ENCODE results near the gene KCNQ2. TPM values are rescaled to one million over a fixed set of nuclear protein-coding genes. Genes with fewer than 3 reads are reported as not detected.

KCNQ2 gene
- polyA plus RNA-seq, 5 donors, result 7.9 to 25.2 (median 12.4) TPM

DNA sequence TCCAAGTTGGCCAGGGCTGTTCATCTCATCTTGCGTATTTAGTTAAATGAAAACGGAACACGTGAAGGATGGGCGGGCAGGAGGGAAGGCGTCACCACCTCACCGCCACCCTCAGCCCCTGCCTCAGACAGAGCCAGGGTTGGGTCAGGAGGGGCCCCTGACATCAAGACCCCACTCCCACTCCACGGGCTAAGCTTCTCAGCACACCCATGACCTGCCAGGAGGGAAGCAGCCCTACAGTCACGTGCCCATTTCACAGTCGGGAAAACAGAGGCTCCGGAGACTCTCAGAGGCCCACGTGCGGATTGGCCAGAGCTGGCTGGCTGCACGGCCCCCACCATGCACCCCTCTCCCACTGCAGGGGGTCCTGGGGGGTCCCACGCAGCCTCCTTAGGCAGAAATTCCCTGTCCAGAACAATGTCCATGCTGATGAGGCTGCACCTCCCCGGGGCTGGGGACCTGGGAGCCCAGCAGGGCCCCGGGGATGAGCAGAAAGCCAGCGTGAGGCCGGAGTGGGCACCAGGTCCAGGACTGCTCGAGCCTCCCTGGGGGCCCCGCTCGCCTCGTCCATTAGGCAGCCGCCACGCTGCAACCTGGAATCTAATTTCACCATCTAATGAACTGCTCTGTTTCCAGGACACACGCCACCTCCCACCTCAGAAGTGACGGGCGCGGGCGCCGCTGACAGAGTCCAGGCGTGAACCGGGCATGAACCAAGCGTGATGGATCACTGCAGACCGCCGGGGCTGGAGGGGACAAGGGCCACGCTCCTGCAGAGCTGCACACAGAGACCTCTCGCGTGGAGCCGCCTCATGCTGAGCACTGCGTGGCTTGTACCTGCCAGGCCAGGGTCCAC is 15.8 kb downstream of the KCNQ2 start:
- DNase-seq, result peak in 1 of 2 donors; percentile 53

DNA sequence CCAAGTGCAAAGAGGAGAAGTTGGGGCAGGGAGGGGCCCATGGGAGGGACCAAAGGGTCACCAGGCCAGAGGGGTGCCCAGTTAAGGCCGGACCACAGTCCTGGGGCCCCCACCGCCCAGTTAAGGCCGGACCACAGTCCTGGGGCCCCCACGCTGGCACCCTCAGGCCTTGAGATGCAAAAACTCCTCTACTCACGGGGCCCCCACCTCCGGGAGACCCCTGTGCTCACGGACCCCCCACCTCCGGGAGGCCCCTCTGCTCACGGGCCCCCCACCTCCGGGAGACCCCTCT is 16.9 kb downstream of the KCNQ2 start:
- DNase-seq, result no peak

- peak in 1 of 2 donors; percentile 71 for DNase-seq
Measured at GRCh38 chr20:63454731-63455567, 17.5 kb downstream of the KCNQ2 start.

DNA sequence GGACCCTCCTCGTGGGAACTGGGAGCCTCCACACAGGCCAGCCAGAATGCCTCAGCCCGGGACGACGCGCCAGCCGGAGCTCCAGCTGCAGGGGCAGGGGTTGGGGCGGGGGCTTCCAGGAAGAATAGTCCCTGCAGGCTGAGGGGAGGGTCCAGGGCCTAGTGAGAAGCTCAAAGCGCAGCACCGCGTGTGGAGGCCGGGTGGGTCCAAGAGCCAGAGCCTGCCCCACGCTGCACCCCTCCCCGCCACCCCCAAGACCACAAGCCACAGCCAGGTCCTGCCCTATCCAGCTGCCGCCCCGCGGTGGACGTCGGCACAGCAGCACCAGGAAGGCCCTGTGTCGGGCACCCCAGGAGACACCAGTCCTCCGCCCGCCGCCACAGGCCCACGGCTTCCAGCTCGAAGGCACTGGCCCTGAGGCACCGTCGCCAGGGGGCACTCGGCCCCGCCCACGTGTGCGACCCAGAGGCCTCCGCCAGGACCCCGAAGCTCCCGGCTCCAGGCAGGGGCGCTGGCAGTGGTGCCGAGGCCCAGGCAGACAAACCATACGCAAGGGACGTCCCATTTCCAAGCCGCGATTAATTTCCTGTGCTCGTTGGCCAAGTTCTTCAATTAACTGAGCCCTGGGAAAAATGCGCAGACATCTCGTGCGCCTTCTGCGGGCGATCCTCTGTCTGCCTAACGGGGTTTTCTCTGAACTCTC is 19.5 kb downstream of the KCNQ2 start:
- DNase-seq, result no peak

DNA sequence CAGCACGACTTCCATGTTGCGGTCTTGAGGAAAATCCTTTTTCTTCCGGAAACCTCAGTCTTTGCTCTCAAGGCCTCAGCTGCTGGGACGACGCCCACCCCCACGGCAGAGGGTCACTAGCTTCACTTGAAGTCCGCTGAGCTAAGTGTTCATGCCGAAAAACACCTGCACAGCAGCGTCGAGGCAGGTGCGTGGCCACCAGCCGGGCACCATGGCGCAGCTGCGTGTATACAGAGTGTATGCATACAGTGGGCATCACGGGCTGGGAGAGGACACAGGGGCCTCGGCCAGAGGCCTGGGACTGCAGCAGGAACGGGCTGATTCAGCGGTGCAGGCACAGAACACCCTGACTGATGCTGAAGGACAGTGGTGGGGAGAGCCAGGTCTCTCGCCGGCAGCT is 20.1 kb downstream of the KCNQ2 start:
- DNase-seq, result no peak

- DNase-seq, result no peak
Measured at GRCh38 chr20:63451821-63452220, 20.6 kb downstream of the KCNQ2 start.

DNA sequence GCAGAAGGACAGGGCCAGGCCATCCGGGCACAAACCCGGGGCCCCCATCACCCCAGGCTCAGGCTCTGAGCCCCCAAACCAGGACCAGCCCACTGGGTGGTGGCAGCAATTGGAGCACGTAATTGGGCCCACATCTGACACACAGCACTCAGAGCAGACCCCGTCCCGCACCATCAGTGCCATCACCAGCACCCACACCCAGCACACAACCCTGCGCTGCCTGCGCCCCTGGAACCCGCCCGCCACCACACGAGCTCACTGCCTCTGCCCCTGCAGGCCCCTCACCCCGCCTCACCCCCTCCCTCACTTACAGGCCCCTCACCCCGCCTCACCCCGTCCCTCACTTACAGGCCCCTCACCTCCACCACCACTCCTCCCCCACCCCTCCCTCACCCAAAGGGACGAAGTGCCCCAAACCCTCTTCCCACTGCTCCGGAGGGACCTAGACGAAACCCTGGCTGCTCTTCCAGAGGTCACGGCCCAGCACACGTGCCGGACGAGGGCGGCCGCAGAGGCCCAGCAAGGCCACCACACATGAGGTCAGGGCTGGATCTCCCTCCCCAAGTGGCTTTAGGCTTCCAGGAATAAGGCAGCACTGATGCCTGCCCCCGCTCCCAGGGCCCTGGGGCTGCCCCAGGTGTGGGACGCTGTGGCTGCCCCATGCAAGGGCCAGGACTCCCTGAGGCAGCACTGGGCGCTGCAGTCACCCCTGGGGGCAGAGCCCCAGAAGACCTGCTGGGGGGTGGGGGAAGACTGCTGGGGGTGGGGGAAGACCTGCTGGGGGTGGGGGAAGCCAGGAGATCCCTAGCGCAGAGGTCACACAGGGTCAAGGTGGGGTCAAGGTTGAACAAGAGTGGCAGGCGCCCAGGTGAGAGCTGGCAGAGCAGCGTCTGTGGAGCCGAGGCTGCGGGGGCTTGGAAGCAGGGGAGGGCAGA is 22.4 kb downstream of the KCNQ2 start:
- no peak for DNase-seq

DNA sequence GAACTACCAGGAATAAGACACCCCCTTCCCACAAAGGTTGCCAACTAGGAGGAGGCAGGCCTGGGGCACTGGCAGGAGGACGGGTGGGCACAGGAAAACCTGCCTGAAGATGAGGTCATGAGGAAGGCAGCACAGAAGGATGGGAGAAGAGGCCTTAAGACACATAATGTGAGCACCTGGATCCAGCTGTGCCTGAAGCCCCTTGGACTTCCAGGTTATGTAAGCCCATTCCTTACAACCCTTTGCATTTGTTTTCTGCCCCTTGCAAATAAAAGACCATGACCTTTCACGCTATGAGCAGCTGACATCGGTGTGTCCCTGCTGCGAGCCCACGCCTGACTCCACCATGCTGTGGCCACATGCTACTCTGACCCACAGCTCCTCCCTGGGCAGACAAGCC is 23.4 kb downstream of the KCNQ2 start:
- no peak for DNase-seq

DNA sequence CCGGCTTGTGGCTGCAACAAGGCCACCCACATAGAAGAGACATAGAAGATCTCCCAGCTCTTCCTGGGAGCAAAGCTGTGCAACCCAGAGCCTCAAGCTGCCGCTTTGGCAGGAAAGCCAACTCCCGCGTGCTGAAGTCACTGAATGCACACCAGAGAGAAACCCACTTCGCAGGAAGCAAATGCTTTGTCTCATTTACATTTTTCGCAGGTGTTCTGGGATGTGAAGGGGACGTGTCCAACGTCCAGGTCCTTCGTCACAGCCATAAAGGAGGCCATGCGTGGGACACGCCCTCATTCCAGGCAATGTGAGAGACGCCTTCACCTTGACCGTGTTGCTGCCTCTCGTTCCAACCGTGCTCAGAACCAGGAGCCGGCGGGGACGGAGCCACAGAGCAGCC is 24.4 kb downstream of the KCNQ2 start:
- no peak for DNase-seq

- DNase-seq, result no peak
Measured at GRCh38 chr20:63447320-63447719, 25.1 kb downstream of the KCNQ2 start.

DNA sequence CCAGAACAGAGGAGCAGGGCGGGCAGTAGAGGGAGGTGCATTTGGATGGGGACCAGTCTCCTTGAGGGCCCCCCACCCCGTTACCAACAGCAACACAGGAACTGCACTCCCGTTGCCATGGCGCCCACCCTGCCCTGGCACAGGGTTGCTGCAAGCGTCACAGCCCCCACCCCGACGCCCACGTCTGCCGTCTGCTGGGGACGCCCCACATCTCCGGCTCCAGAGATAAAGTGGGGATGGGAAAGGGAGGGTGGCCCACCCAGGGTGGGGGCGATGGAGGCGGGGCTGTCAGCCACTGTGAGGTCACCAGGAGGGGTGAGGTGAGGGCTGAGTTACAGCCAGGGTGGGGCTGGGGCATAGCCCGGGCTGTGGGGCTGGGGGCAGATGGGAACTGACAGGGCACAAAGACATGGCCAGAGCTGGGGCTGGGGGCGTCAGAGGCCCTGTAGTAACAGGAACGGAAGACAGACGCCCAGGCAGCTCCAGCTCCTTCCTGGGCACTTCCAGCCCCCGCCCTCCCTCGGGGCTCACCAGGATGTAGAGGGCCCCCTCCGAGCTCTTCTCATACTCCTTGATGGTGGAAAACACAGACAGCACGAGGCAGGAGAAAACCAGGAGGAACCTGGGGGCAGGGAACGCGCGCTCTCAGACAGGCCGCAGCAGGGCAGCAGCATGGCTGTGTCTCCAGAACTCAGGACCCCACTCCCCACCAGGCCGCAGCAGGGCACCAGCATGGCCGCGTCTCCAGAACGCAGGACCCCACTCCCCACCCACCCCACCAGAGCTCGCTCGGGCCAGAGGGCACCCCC is 26.0 kb downstream of the KCNQ2 start:
- DNase-seq, result peak in 1 of 2 donors; percentile 41

DNA sequence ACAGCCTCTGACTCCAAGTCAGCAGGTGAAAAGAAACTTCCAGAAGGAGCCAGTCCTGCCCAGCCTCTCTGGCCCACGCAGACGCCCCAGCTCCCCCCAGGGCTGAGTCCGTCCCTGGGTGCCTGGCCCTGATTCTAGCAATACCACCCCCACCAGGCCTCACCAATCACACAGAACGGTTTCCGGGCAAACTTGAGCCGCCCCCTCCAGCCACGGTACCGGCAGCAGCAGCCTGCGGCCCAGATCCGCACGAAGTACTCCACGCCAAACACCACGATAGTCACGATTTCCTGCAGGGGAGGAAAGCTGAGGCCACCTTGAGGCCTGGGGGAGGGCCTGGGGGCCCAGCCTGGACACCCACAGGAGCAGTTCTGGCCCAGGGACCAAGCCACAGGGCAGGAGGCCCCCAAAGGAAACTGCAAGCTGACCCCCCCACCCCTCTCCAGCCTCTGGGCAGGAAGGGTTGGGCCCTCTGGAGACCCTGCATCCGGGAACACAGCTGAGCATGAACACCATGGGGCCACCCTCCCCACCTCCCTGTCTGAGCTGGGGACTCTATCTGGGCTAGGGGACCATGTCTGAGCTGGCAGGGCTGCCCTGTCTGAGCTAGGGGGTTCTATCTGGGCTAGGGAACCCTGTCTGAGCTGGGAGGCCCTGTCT is 27.2 kb downstream of the KCNQ2 start:
- DNase-seq, result no peak

DNA sequence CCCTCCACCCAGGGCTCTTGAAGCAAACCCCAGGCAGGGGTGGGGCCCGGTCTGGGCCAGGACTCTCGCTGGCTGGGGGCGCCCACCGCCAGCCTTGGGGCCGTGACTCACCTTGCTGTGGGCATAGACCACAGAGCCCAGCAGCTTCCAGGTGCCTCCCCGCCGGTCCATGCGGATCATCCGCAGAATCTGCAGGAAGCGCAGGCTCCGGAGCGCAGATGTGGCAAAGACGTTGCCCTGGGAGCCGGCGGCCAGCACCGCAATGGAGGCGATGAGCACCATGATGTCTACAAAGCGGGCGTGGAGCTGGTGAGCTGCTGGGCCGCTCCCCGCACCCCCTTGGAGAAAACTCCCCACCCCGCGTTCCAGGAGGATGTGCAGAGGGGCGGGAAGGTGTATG is 27.9 kb downstream of the KCNQ2 start:
- no peak for DNase-seq

- no peak for DNase-seq
Measured at GRCh38 chr20:63443606-63444395, 28.7 kb downstream of the KCNQ2 start.

DNA sequence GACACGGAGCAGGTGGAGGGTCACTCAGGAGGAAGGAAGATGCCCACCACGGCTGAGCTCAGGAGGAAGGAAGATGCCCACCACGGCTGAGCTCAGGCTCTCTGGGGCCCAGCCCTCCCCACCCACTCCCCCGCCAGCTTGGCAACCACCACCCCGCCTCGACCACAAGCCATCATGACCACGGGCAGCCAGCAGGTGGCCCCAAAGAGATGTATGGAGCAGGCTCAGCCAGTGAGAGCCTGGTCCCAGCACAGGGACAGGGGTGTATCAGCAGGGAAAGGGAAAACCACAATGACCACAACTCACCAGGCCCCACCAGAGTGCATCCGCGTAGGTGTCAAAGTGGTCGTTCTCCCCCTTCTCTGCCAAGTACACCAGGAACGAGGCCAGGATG is 30.4 kb downstream of the KCNQ2 start:
- no peak for DNase-seq

DNA sequence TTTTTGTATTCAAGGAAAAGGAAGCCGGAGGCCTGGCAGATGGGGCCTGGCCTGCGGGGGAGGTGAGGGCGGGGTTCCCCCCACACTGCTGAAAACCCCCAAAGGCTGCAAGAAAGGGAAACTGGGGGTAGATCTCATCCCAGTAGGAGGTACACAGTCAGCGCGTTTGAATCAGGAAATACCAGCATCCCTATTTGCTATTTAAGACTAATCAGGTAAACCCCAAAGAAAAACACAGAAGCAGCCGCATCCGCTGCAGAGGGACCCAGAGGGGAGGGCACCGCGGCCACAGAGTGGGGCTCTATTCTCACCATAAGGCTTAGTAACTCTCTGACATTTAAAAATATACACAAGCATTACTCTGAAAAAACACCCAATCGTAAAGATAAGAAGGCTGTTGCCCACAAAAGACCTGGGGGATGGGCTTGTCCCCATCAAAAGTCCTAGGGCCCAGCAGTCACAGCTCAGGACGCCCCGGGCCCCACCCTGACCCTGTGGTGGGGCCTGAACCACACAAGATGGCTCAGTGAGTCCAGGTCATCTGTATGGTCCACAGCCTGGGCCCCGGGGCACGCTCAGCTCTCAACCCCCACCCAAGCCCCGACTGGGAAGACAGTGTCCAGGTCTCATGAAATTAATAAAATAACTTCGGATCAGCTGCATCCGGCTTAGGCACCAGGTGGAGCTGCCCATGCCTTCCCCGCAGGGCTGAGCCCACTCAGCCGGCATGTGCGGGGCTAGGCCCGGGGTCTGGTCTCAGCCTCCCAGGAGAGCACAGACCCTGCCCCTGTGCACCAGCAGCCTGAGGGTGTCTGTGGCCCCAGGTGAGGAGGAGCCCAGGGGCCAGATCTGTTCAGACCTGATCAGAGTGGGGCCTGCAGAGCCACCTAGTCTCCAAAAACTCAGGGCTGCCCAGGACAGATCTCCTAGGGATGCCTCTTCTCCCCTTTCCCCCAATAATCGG is 31.0 kb downstream of the KCNQ2 start:
- no peak for DNase-seq

DNA sequence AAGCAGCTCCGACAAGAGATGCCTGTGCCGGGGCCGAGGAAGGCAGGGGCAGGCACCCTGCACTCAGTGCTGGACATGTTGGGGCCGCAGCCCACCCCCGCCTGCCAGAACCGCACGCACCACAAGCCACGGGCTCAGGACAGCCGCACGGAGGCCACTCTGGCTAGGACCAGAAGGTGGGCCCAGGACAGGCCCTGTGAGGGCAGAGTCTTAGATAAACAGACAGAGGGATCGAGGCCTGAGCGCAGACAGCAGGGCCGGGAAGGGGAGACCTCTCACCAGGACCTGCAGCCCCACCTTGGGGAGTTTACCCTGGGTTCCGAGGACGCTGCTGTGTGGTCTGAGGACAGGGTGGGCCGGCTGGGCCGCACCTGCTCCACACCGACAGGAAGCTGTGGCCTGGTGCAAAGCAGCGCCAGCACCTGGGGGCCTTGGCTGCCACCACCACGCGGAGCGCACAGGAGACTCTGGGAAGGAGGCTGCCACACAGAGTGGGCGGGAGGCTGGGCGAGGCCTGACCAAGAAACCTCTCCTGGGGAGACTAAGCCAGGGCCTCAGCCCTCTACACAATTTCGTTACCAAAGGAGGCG is 32.0 kb downstream of the KCNQ2 start:
- DNase-seq, result no peak

GRCh38 chr20:63439866-63440265 is 32.6 kb downstream of the KCNQ2 start:
- DNase-seq, result no peak

Data from right lung (tissue), 5 donors.